Adrenal gland (tissue), 19 donors: ENCODE results near the gene SRRM1. TPM values are rescaled to one million over a fixed set of nuclear protein-coding genes. Genes with fewer than 3 reads are reported as not detected.

Experiments
- DNase-seq, 7 donors: peaks; one replicate each; pipeline ENCODE4 v3.0.0-alpha.2; 2019 to 2020
- H3K27ac ChIP-seq, 5 donors: fragments of 200-600 bp; sonication (generic) in 4 of 5; 1 replicate in 3 of 5; 2 replicates in 2 of 5; pipeline versions ENCODE4 v1.5.1 to v1.8.0; 2016 to 2020; ENCODE audit warnings: mild to moderate bottlenecking in 1 of 5
- H3K27me3 ChIP-seq: fragments of 200-600 bp; 2 replicates; pipeline ENCODE4 v1.8.0; 2021
- H3K36me3 ChIP-seq, 2 donors: fragments of 200-600 bp; replicated peaks in 1 of 2; 1 replicate in 1 of 2; 2 replicates in 1 of 2; pipeline versions ENCODE4 v1.5.1 to v1.8.0; 2018 to 2022
- H3K4me1 ChIP-seq, 2 donors: fragments of 200-600 bp; replicated peaks in 1 of 2; 1 replicate in 1 of 2; 2 replicates in 1 of 2; pipeline versions ENCODE4 v1.5.1 to v1.8.0; 2018 to 2021
- H3K4me3 ChIP-seq, 4 donors: fragments of 200-600 bp; sonication (generic) in 3 of 4; one replicate each; pipeline ENCODE4 v1.5.1; 2016 to 2018
- H3K9me3 ChIP-seq, 3 donors: fragments of 200-600 bp; sonication (generic) in 1 of 3; replicated peaks in 1 of 3; 1 replicate in 2 of 3; 2 replicates in 1 of 3; pipeline versions ENCODE4 v1.5.1 to v1.8.0; 2016 to 2021
- CTCF ChIP-seq, 6 experiments: fragments of 450-650 bp in 4 of 6; fragments of 200-600 bp in 2 of 6; sonication (generic) in 1 of 6; IDR thresholded peaks; 1 replicate in 5 of 6; 2 replicates in 1 of 6; pipeline versions ENCODE4 v1.5.1 to v1.8.0; 2016 to 2021; ENCODE audit warnings: antibody characterized with exemption in 6 of 6, mild to moderate bottlenecking in 2 of 6, moderate library complexity in 1 of 6
- POLR2A ChIP-seq, 2 donors: fragments of 450-650 bp; IDR thresholded peaks; one replicate each; pipeline ENCODE4 v1.6.1; 2017; ENCODE audit warnings: antibody characterized with exemption in 2 of 2, mild to moderate bottlenecking in 2 of 2, moderate library complexity in 1 of 2
- WGBS, 4 donors: extraction: QIAGEN DNeasy Blood & Tissue Kit in 2 of 4; methylation state at CpG; one replicate each; pipeline versions ENCODE4 v1.1.5 to v1.1.7; 2013 to 2017; 5-methylcytosine and 5-hydroxymethylcytosine counted together
- intact Hi-C, 2 donors: fragments of 100-400 bp; cut with DNase I; formaldehyde crosslinking; loops; one replicate each; pipeline versions ENCODE4 v1.14.1 to v1.15.0; 2022 to 2023
- long read RNA-seq, 10 donors: library from polyadenylated mRNA in 3 of 10; unstranded in 2 of 10; stranded (forward) in 1 of 10; transcript quantifications; one replicate each; pipeline ENCODE4 v2.0.0 and lab custom pipeline, GENCODE V29; 2021 to 2026
- polyA plus RNA-seq, 3 donors: library from polyadenylated mRNA; stranded (reverse); fragments of 200-250 nt in 2 of 3; fragments of 350-450 nt in 1 of 3; fragmentation: Illumina TruSeq in 1 of 3; extraction: RNeasy Lipid Tissue Mini Kit (QIAGEN cat#74804) in 1 of 3; gene quantifications; one replicate each; pipeline ENCODE4 v1.2.3, GENCODE V29; 2013 to 2014
- total RNA-seq, 9 donors: library from RNA; depleted of rRNA in 4 of 9; stranded (reverse); fragments of >200 nt in 4 of 9; fragments of 120-200 nt in 1 of 9; fragmentation: NEBNext Ultra II Directional in 1 of 9; extraction: Animal tissue kit (Norgen Biotek cat#: 25700) in 1 of 9; gene quantifications; one replicate each; pipeline versions ENCODE4 v1.1.0 to v1.2.4, GENCODE V29; 2013 to 2023
- donor health status: healthy with polysubstance abuse.
- donor health status: Bipolar disorder and iron deficiency.
- donor health status: DM: yes; HTN: yes; CAD: no.
- donor health status: DM: no; HTN: no; CAD: no.
- donor health status: DM: no; HTN: no; CAD: no.
- donor health status: DM: yes; HTN: yes; CAD: no.

SRRM1 gene, protein sequence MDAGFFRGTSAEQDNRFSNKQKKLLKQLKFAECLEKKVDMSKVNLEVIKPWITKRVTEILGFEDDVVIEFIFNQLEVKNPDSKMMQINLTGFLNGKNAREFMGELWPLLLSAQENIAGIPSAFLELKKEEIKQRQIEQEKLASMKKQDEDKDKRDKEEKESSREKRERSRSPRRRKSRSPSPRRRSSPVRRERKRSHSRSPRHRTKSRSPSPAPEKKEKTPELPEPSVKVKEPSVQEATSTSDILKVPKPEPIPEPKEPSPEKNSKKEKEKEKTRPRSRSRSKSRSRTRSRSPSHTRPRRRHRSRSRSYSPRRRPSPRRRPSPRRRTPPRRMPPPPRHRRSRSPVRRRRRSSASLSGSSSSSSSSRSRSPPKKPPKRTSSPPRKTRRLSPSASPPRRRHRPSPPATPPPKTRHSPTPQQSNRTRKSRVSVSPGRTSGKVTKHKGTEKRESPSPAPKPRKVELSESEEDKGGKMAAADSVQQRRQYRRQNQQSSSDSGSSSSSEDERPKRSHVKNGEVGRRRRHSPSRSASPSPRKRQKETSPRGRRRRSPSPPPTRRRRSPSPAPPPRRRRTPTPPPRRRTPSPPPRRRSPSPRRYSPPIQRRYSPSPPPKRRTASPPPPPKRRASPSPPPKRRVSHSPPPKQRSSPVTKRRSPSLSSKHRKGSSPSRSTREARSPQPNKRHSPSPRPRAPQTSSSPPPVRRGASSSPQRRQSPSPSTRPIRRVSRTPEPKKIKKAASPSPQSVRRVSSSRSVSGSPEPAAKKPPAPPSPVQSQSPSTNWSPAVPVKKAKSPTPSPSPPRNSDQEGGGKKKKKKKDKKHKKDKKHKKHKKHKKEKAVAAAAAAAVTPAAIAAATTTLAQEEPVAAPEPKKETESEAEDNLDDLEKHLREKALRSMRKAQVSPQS
- total RNA-seq (100 to 1,000 TPM in 3 of 9 donors, 10 to 100 TPM in 6; 30.0 to 121 (median 93.4) TPM), polyA plus RNA-seq (10 to 100 TPM; 47.3 to 82.0 (median 78.6) TPM)
- long read RNA-seq, donor 1, full-length matches to known transcripts: 4 of 12 reads
- long read RNA-seq, donor 1, partial matches to known transcripts: 8 of 12 reads
- long read RNA-seq, donor 1, other reads (novel, unspliced or antisense): 0 of 12 reads
- long read RNA-seq, donor 2, partial matches to known transcripts: 45 of 47 reads
- long read RNA-seq, donor 2, other reads (novel, unspliced or antisense): 0 of 47 reads
- long read RNA-seq, donor 3, partial matches to known transcripts: 6 of 7 reads
- long read RNA-seq, donor 3, other reads (novel, unspliced or antisense): 0 of 7 reads
- long read RNA-seq, donor 4, partial matches to known transcripts: 58 of 67 reads
- long read RNA-seq, donor 4, other reads (novel, unspliced or antisense): 4 of 67 reads
- long read RNA-seq, donor 5, full-length matches to known transcripts: 22 of 74 reads
- long read RNA-seq, donor 5, partial matches to known transcripts: 13 of 74 reads
- long read RNA-seq, donor 5, other reads (novel, unspliced or antisense): 39 of 74 reads
- long read RNA-seq, donor 6, partial matches to known transcripts: 41 of 52 reads
- long read RNA-seq, donor 6, other reads (novel, unspliced or antisense): 5 of 52 reads
- long read RNA-seq, donor 7, partial matches to known transcripts: 22 of 25 reads
- long read RNA-seq, donor 7, other reads (novel, unspliced or antisense): 0 of 25 reads
- long read RNA-seq, donor 8, partial matches to known transcripts: 15 of 20 reads
- long read RNA-seq, donor 8, other reads (novel, unspliced or antisense): 0 of 20 reads
- long read RNA-seq, donor 9, partial matches to known transcripts: 16 of 18 reads
- long read RNA-seq, donor 9, other reads (novel, unspliced or antisense): 0 of 18 reads
- long read RNA-seq, donor 10: 0 reads

DNA sequence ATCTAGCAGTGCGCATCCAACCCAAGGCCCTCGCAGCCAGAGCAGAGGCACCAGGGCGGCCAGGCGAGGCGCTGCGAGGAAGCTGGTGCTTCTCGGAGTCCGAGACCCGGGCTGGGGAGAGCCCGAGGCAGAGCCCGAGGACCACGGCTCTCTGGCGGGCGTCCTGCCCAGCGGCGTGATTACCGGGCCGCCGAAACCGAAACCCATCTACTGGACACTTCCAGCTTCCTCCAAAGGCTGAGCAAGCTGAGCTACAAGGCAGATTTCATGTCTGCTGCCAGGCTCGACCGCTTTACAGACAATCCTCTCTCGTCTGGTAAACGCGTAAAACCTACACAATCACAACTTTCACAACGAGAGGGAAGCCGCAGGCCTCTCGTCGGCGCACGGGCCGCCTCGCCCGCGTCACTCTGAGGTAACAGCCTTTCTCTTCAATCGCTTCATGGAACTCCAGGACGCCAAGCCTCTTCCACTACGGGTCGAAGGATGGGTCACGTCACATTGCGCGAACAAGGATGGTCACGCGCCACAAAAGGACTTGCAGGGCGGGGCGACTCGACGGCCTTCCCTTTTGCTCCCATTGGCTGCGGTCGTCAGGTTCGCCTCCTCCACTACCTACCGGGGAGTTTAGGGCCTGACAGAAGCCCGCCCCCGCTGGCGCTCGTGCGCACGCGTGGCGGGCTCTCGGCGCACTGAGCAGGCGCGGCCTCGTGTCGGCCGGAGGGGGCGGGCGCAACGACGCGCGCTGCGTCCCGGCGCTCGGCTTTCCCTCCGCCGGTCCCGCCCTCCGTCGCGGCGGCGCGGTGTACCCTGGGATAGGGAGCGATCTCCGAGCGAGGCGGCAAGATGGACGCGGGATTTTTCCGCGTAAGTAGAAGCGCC, at the start of gene SRRM1:
Gene SRRM1, plus strand, starts transcription at position 822 of the 882 bp plus-strand sequence. Its CDS starts 25 bp downstream, at position 847.
- Histone ChIP-seq H3K4me3 (peak within 1 kb of the TSS; percentile 82 to 98 (median 96)), H3K4me1 (peaks cover 18 to 27% of the 10 kb centered on the region in 2 donors), H3K36me3 (peaks cover 0 to 19% of the 10 kb centered on the region in 2 donors), H3K9me3 (no peaks in the 10 kb centered on the region), H3K27ac (peak within 1 kb of the TSS; percentile 97 to 100 (median 99)), H3K27me3 (no peaks in the 10 kb centered on the region)
- peak; percentile 99 to 100 (median 100) for DNase-seq
- WGBS, 4 donors: 0 to 1% (median 0%) methylated on average over 7 to 95 of the region's 95 CpGs
- TF ChIP-seq POLR2A (IDR thresholded peaks at IDR 0.05): peak; percentile 98 to 99
- peak in 2 of 6 experiments; percentile 15 for TF ChIP-seq CTCF (IDR thresholded peaks at IDR 0.05)
- intact Hi-C loops: no loop called here

DNA sequence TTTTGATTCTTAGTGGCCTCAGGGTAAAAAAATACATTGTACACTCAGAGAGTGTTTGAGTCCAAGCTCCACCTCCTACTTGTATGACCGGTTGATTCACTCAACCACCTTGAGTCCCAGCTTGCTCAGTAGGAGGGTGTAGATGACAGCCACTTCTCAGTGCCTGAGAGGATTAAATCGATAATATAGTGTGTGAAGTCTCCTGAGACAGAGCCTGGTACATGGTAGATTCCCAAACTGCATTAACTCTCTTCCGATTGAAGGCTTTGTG, 48.8 kb upstream of the SRRM1 start:
- WGBS, 4 donors: 73 to 90% (median 80%) methylated on average over 3 of the region's 3 CpGs
- no peaks in the 10 kb centered on the region for H3K9me3 ChIP-seq

More for the DNA sequence above, 48.8 kb upstream of the SRRM1 start:
- no peak overlapping the region for H3K27ac ChIP-seq
- no peak overlapping the region for H3K4me3 ChIP-seq
- H3K27me3 ChIP-seq: peaks cover 15% of the 10 kb centered on the region
- intact Hi-C loops: no loop called here
- TF ChIP-seq POLR2A (IDR thresholded peaks at IDR 0.05) (no peak), CTCF (IDR thresholded peaks at IDR 0.05) (no peak)
- DNase-seq: no peak
- H3K4me1 ChIP-seq: no peaks in the 10 kb centered on the region
- H3K36me3 ChIP-seq: no peaks in the 10 kb centered on the region
